ENCODE results near the gene ANXA11. TPM values are rescaled to one million over a fixed set of nuclear protein-coding genes. Genes with fewer than 3 reads are reported as not detected.

ANXA11 gene
- total RNA-seq, 1 experiment from 2014 or later, result 181 TPM

DNA sequence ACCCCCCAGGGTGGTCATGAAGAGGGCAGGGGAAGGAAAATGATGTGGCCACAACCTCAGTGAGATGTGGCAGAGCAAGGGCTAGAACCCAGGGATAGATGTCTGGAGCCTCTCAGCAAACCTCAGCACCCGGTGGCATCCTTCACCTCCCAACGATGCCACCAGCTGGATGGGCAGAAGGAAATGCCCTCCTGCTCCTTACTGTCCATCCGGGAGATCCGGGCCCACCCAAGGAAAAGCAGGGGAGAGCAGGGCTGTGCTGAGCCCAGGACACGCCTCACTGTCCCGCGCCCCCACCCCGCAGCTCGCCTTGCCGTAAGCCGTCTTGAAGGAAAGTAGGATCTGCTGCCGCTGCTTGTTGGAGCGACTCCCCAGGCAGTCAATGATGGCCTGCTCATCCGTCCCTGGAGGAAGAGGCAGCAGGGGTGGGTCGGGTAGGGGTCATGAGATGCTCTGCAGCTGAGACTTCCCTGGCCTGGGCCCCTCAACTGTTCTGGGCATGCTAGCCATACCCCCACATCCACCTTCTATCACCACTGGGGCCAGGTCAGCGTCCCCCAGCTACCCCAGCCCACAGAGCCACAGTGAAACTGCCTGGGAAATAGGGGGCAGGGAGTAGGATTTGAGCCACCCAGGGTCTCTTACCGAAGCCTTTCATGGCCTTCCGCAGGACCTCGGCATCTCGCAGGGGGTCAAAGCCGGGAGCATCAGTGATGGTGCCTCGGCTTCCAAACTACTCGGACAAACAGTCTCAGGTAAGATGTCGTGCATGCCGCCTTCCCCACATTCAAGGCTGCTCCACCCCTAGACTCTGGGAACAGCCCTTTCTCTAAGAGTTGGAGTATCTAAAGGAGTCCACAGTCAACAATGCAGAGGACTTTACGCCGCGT lies 38.5 kb downstream of the ANXA11 start:
- no peak overlapping the region for H2AFZ ChIP-seq (ENCODE audit: low read depth, low read length, poor library complexity, severe bottlenecking)
- no TSS peak for BruUV-seq (replicated peaks)
- ATAC-seq (no peak), DNase-seq (ENCODE audit: low read depth, low spot score) (no peak)
- ChIA-PET CTCF (no interaction called here), RAD21 (ENCODE audit: low non-redundant PET in 1 of 2, low total read pairs in 2 of 2, uncharacterized antibody in 2 of 2, unreplicated experiment in 2 of 2) (no interaction called here), POLR2A (no interaction called here)
- intact Hi-C loops (cut with micrococcal nuclease), result no loop called here
- no peak for TF ChIP-seq ELF1 (IDR thresholded peaks at IDR 0.05; ENCODE audit: borderline replicate concordance, low read depth)
- no peak for TF ChIP-seq TCF7L2 (IDR thresholded peaks at IDR 0.05; ENCODE audit: borderline replicate concordance, extremely low read depth, insufficient read depth, insufficient read length)
- TF ChIP-seq, protein P1, sequence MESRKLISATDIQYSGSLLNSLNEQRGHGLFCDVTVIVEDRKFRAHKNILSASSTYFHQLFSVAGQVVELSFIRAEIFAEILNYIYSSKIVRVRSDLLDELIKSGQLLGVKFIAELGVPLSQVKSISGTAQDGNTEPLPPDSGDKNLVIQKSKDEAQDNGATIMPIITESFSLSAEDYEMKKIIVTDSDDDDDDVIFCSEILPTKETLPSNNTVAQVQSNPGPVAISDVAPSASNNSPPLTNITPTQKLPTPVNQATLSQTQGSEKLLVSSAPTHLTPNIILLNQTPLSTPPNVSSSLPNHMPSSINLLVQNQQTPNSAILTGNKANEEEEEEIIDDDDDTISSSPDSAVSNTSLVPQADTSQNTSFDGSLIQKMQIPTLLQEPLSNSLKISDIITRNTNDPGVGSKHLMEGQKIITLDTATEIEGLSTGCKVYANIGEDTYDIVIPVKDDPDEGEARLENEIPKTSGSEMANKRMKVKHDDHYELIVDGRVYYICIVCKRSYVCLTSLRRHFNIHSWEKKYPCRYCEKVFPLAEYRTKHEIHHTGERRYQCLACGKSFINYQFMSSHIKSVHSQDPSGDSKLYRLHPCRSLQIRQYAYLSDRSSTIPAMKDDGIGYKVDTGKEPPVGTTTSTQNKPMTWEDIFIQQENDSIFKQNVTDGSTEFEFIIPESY (IDR thresholded peaks at IDR 0.05; ENCODE audit: extremely low read depth, insufficient replicate concordance, low read length), result no peak
- no peak for TF ChIP-seq ZNF274 (IDR thresholded peaks at IDR 0.05; ENCODE audit: low read depth, low read length)
- no peak for TF ChIP-seq RAD21 (IDR thresholded peaks at IDR 0.05; ENCODE audit: low read depth)
- TF ChIP-seq EZH2phosphoT487 (IDR thresholded peaks at IDR 0.05; ENCODE audit: borderline replicate concordance), result no peak
- TF ChIP-seq, protein P2, sequence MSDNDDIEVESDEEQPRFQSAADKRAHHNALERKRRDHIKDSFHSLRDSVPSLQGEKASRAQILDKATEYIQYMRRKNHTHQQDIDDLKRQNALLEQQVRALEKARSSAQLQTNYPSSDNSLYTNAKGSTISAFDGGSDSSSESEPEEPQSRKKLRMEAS (IDR thresholded peaks at IDR 0.05), result no peak
- TF ChIP-seq JUND (IDR thresholded peaks at IDR 0.05), result no peak
- no peak for TF ChIP-seq POLR2AphosphoS5 (IDR thresholded peaks at IDR 0.05; ENCODE audit: low read depth, low read length)
- TF ChIP-seq, protein P3, sequence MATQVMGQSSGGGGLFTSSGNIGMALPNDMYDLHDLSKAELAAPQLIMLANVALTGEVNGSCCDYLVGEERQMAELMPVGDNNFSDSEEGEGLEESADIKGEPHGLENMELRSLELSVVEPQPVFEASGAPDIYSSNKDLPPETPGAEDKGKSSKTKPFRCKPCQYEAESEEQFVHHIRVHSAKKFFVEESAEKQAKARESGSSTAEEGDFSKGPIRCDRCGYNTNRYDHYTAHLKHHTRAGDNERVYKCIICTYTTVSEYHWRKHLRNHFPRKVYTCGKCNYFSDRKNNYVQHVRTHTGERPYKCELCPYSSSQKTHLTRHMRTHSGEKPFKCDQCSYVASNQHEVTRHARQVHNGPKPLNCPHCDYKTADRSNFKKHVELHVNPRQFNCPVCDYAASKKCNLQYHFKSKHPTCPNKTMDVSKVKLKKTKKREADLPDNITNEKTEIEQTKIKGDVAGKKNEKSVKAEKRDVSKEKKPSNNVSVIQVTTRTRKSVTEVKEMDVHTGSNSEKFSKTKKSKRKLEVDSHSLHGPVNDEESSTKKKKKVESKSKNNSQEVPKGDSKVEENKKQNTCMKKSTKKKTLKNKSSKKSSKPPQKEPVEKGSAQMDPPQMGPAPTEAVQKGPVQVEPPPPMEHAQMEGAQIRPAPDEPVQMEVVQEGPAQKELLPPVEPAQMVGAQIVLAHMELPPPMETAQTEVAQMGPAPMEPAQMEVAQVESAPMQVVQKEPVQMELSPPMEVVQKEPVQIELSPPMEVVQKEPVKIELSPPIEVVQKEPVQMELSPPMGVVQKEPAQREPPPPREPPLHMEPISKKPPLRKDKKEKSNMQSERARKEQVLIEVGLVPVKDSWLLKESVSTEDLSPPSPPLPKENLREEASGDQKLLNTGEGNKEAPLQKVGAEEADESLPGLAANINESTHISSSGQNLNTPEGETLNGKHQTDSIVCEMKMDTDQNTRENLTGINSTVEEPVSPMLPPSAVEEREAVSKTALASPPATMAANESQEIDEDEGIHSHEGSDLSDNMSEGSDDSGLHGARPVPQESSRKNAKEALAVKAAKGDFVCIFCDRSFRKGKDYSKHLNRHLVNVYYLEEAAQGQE (IDR thresholded peaks at IDR 0.05; ENCODE audit: low read depth), result no peak
- TF ChIP-seq SP1 (IDR thresholded peaks at IDR 0.05; ENCODE audit: low read depth), result no peak
- no peak for TF ChIP-seq POLR2A (IDR thresholded peaks at IDR 0.05; ENCODE audit: borderline replicate concordance, extremely low read depth, insufficient read depth, insufficient read length)
- TF ChIP-seq CBX3 (IDR thresholded peaks at IDR 0.05; ENCODE audit: low read depth), result no peak
- no peak for TF ChIP-seq EGR1 (IDR thresholded peaks at IDR 0.05; ENCODE audit: low read depth)
- TF ChIP-seq, protein P4, sequence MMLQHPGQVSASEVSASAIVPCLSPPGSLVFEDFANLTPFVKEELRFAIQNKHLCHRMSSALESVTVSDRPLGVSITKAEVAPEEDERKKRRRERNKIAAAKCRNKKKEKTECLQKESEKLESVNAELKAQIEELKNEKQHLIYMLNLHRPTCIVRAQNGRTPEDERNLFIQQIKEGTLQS (IDR thresholded peaks at IDR 0.05), result no peak
- TF ChIP-seq FOSL1 (IDR thresholded peaks at IDR 0.05; ENCODE audit: low read depth), result no peak
- TF ChIP-seq CEBPB (IDR thresholded peaks at IDR 0.05; ENCODE audit: low read depth), result no peak
- TF ChIP-seq ZFX (IDR thresholded peaks at IDR 0.05), result no peak
- no peaks in the 10 kb centered on the region for H3K9me2 ChIP-seq (ENCODE audit: insufficient read depth)
- peaks cover 3% of the 10 kb centered on the region; the same call in 1 of the 2 replicates for H4K20me1 ChIP-seq (ENCODE audit: insufficient read depth)
- H3K4me1 ChIP-seq (ENCODE audit: control insufficient read depth in 1 of 2, insufficient read depth in 2 of 2, low read length in 2 of 2), result peaks cover 10 to 58% of the 10 kb centered on the region in 2 experiments; a peak in 3 of 4 replicates
- H3K27ac ChIP-seq (ENCODE audit: low read depth, low read length), result no peak overlapping the region
- peaks cover 66% of the 10 kb centered on the region for H3K79me2 ChIP-seq (ENCODE audit: insufficient read depth, low read length)
- peak overlapping the region; percentile 23; the same call in 1 of the 2 replicates for H3K4me2 ChIP-seq (ENCODE audit: low read length)
- no peak overlapping the region for H3K9ac ChIP-seq (ENCODE audit: low read length)
- no peak overlapping the region for H3K4me3 ChIP-seq (replicated peaks in 1 of 2; ENCODE audit: low read depth in 1 of 2, low read length in 2 of 2)
- H3K36me3 ChIP-seq (ENCODE audit: control insufficient read depth in 1 of 2, insufficient read depth in 2 of 2, low read length in 2 of 2), result peaks cover 0 to 44% of the 10 kb centered on the region in 2 experiments; a peak in 3 of 4 replicates
- no peaks in the 10 kb centered on the region for H3K9me3 ChIP-seq (ENCODE audit: control insufficient read depth in 1 of 2, insufficient read depth in 1 of 2, low read depth in 1 of 2, low read length in 2 of 2)
- no peaks in the 10 kb centered on the region for H3K27me3 ChIP-seq (ENCODE audit: insufficient read depth, low read length)

Measured in HCT116 (cell line).